GM12878 (cell line): Measurements from ENCODE around the gene CPLANE2. TPM values are rescaled to one million over a fixed set of nuclear protein-coding genes. Genes with fewer than 3 reads are reported as not detected.

Experiments
- ETV6 ChIP-seq, 2 experiments: fragments of 450-650 bp in 1 of 2; IDR thresholded peaks in 1 of 2; conservative IDR thresholded peaks in 1 of 2; 2 replicates each; pipeline ENCODE4 v1.6.1; 2014; ENCODE audit warnings: antibody characterized with exemption in 1 of 2, borderline replicate concordance in 1 of 2, low read depth in 1 of 2, mild to moderate bottlenecking in 1 of 2, moderate library complexity in 1 of 2
- MTA3 ChIP-seq: IDR thresholded peaks from 2 replicates; pipeline ENCODE4 v1.6.1; 2012; ENCODE audit warnings: low read length, inconsistent platforms, borderline replicate concordance
- NFIC ChIP-seq: IDR thresholded peaks from 2 replicates; pipeline ENCODE4 v1.6.1; 2012; ENCODE audit warnings: low read depth, mild to moderate bottlenecking, inconsistent platforms, low read length, moderate library complexity
- ZBED1 ChIP-seq: IDR thresholded peaks from 2 replicates; pipeline ENCODE4 v1.6.1; 2016; ENCODE audit warnings: borderline replicate concordance
- ZNF217 ChIP-seq: fragments of 450-650 bp; IDR thresholded peaks from 2 replicates; pipeline ENCODE4 v1.6.1; 2017; ENCODE audit warnings: antibody characterized with exemption, mild to moderate bottlenecking
- polyA plus RNA-seq, 11 experiments: library from polyadenylated mRNA; depleted of rRNA in 4 of 11; unstranded in 6 of 11; stranded (reverse) in 5 of 11; fragments of >200 nt; fragmentation: Nextera tagmentation in 4 of 11; fragmentation: Illumina TruSeq in 1 of 11; extraction: Ambion mirVana in 4 of 11; extraction: Trizol in 1 of 11; gene quantifications; 1 replicate in 1 of 11; 2 replicates in 10 of 11; pipeline versions ENCODE4 v1.2.1 to v1.2.3, GENCODE V29; 2011 to 2016; ENCODE audit warnings: inconsistent platforms in 2 of 11, missing spikeins in 2 of 11, low read depth in 1 of 11
- total RNA-seq, 4 experiments: library from RNA; depleted of rRNA in 3 of 4; stranded (reverse); fragments of >200 nt in 3 of 4; fragmentation: Illumina TruSeq in 1 of 4; extraction: Trizol in 1 of 4; gene quantifications; 2 replicates each; pipeline versions ENCODE4 v1.2.1 to v1.2.3, GENCODE V29; 2013 to 2021
- TF ChIP-seq, protein P1 (sequence below): IDR thresholded peaks from 2 replicates; pipeline ENCODE4 v1.6.1; 2011; ENCODE audit warnings: borderline replicate concordance, low read depth, mild to moderate bottlenecking, moderate library complexity, low read length; ENCODE audit not compliant: insufficient read depth, poor library complexity, severe bottlenecking
- TF ChIP-seq, protein P2 (sequence below): fragments of 450-650 bp; IDR thresholded peaks from 2 replicates; pipeline ENCODE4 v1.6.1; 2017; ENCODE audit warnings: mild to moderate bottlenecking, low read depth, inconsistent platforms; ENCODE audit not compliant: poor library complexity, severe bottlenecking
- TF ChIP-seq, protein P3 (sequence below): fragments of 150-350 bp; IDR thresholded peaks from 2 replicates; pipeline ENCODE4 v1.6.1; 2014; ENCODE audit warnings: mild to moderate bottlenecking, low read depth, low read length

The CPLANE2 gene
- total and polyA plus RNA-seq, 10 of the 15 experiments (the other 5 are each of a cell fraction or from before 2014, with no cell fraction given) = 0.09 to 4.5 (median 2.3) TPM; not detected in 1

DNA sequence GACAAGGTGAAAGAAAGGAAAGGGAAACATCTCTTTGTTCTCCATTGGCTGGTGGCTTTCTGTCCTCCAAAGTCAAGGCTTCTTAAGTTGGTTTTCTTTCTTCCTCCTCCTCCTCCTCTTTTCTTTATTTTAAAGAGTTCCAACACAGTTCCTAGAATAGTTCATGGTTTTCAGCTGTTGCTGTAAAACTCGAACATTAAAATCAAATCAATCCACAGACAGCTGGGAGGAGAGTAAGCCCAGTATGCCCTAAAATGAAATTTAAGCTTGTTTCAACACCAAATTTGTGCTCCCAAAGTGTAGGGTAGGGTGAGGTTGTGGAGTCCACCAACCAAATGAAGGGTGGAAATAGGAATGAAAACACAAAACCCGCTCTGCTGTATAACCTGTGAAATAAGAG lies 10.5 kb upstream of the CPLANE2 start (continued):
- TF ChIP-seq, protein P1, sequence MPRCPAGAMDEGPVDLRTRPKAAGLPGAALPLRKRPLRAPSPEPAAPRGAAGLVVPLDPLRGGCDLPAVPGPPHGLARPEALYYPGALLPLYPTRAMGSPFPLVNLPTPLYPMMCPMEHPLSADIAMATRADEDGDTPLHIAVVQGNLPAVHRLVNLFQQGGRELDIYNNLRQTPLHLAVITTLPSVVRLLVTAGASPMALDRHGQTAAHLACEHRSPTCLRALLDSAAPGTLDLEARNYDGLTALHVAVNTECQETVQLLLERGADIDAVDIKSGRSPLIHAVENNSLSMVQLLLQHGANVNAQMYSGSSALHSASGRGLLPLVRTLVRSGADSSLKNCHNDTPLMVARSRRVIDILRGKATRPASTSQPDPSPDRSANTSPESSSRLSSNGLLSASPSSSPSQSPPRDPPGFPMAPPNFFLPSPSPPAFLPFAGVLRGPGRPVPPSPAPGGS = no peak
- TF ChIP-seq ZBED1 (no peak), ZNF217 (no peak), MTA3 (no peak), ETV6 (conservative IDR thresholded peaks at IDR 0.05 in 1 of 2, IDR thresholded peaks at IDR 0.05 in 1 of 2; ENCODE audit: borderline replicate concordance in 1 of 2, low read depth in 1 of 2) (no peak), NFIC (no peak)
- TF ChIP-seq, protein P2, sequence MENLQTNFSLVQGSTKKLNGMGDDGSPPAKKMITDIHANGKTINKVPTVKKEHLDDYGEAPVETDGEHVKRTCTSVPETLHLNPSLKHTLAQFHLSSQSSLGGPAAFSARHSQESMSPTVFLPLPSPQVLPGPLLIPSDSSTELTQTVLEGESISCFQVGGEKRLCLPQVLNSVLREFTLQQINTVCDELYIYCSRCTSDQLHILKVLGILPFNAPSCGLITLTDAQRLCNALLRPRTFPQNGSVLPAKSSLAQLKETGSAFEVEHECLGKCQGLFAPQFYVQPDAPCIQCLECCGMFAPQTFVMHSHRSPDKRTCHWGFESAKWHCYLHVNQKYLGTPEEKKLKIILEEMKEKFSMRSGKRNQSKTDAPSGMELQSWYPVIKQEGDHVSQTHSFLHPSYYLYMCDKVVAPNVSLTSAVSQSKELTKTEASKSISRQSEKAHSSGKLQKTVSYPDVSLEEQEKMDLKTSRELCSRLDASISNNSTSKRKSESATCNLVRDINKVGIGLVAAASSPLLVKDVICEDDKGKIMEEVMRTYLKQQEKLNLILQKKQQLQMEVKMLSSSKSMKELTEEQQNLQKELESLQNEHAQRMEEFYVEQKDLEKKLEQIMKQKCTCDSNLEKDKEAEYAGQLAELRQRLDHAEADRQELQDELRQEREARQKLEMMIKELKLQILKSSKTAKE = no peak
- TF ChIP-seq, protein P3, sequence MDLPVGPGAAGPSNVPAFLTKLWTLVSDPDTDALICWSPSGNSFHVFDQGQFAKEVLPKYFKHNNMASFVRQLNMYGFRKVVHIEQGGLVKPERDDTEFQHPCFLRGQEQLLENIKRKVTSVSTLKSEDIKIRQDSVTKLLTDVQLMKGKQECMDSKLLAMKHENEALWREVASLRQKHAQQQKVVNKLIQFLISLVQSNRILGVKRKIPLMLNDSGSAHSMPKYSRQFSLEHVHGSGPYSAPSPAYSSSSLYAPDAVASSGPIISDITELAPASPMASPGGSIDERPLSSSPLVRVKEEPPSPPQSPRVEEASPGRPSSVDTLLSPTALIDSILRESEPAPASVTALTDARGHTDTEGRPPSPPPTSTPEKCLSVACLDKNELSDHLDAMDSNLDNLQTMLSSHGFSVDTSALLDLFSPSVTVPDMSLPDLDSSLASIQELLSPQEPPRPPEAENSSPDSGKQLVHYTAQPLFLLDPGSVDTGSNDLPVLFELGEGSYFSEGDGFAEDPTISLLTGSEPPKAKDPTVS = no peak
